ENCODE measurements around the gene PSMA7. TPM values are rescaled to one million over a fixed set of nuclear protein-coding genes. Genes with fewer than 3 reads are reported as not detected.

Gene PSMA7
- total and polyA plus RNA-seq, 5 experiments from 2014 or later = 178 to 473 (median 362) TPM

- peak overlapping the region in 9 of 10 donors; percentile 43 to 94 (median 80) for H3K27ac Mint-ChIP-seq
- no peaks in the 10 kb centered on the region for H3K27me3 Mint-ChIP-seq
- no peaks in the 10 kb centered on the region for H3K9me3 Mint-ChIP-seq
- no peak for ATAC-seq
- H3K4me1 Mint-ChIP-seq = peaks cover 18 to 51% (median 38%) of the 10 kb centered on the region in 4 donors
- no peak overlapping the region for H3K4me3 Mint-ChIP-seq
- no peak for DNase-seq
- POLR2A ChIA-PET = interaction anchor here (0.6 to 2.8 kb wide), 8 partner anchors 9 to 127 kb away, joined by 3 to 10 read pairs (median 4); no protein-coding TSS in a partner anchor
- peaks cover 9 to 74% (median 21%) of the 10 kb centered on the region in 3 donors for H3K36me3 Mint-ChIP-seq
These were observed 5.0 kb downstream of the PSMA7 start for GRCh38 chr20:62138204-62138543.

GRCh38 chr20:62137478-62138203 is 5.6 kb downstream of the PSMA7 start:
- peaks cover 9 to 79% (median 21%) of the 10 kb centered on the region in 3 donors for H3K36me3 Mint-ChIP-seq
- peaks cover 18 to 52% (median 41%) of the 10 kb centered on the region in 4 donors for H3K4me1 Mint-ChIP-seq
- POLR2A ChIA-PET = interaction anchor here (0.6 to 2.8 kb wide), 7 partner anchors 9 to 127 kb away, joined by 3 to 10 read pairs (median 5); no protein-coding TSS in a partner anchor
- peak overlapping the region in 9 of 10 donors; percentile 43 to 94 (median 84) for H3K27ac Mint-ChIP-seq
- no peaks in the 10 kb centered on the region for H3K9me3 Mint-ChIP-seq
- no peak for ATAC-seq
- no peak overlapping the region for H3K4me3 Mint-ChIP-seq
- no peaks in the 10 kb centered on the region for H3K27me3 Mint-ChIP-seq
- DNase-seq = no peak

- POLR2A ChIA-PET = interaction anchor here (1.5 to 3.6 kb wide), 5 partner anchors 12 to 111 kb away, joined by 5 to 44 read pairs (median 10); partner anchors contain the start of genes LSM14B and TAF4
- Mint-ChIP-seq H3K4me1 (peaks cover 23 to 55% (median 44%) of the 10 kb centered on the region in 4 donors), H3K27ac (peak overlapping the region in 9 of 10 donors; percentile 41 to 94 (median 82)), H3K36me3 (peaks cover 9 to 85% (median 21%) of the 10 kb centered on the region in 3 donors), H3K4me3 (no peak overlapping the region), H3K27me3 (no peaks in the 10 kb centered on the region), H3K9me3 (no peaks in the 10 kb centered on the region)
- no peak for ATAC-seq
- no peak for DNase-seq
These were observed 6.2 kb downstream of the PSMA7 start for GRCh38 chr20:62137092-62137384.

GRCh38 chr20:62136283-62137091 is 6.7 kb downstream of the PSMA7 start:
- Mint-ChIP-seq H3K4me3 (no peak overlapping the region), H3K36me3 (peaks cover 9 to 90% (median 21%) of the 10 kb centered on the region in 3 donors), H3K4me1 (peaks cover 25 to 51% (median 41%) of the 10 kb centered on the region in 4 donors), H3K27me3 (no peaks in the 10 kb centered on the region), H3K27ac (peak overlapping the region; percentile 19 to 94 (median 82)), H3K9me3 (no peaks in the 10 kb centered on the region)
- ATAC-seq (peak; percentile 70 to 79), DNase-seq (peak; percentile 61 to 86 (median 70))
- POLR2A ChIA-PET = interaction anchor here (1.2 to 3.6 kb wide), 8 partner anchors 12 to 126 kb away, joined by 3 to 44 read pairs (median 5); partner anchors contain the start of genes LSM14B and TAF4

GRCh38 chr20:62135573-62136266 is 7.5 kb downstream of the PSMA7 start:
- no peak overlapping the region for H3K4me3 Mint-ChIP-seq
- DNase-seq (no peak), ATAC-seq (no peak)
- peaks cover 24 to 50% (median 39%) of the 10 kb centered on the region in 4 donors for H3K4me1 Mint-ChIP-seq
- POLR2A ChIA-PET = interaction anchor here (1.2 to 3.6 kb wide), 9 partner anchors 11 to 125 kb away, joined by 3 to 44 read pairs (median 4); partner anchors contain the start of genes LSM14B and TAF4
- H3K27ac Mint-ChIP-seq = peak overlapping the region in 6 of 10 donors; percentile 19 to 92 (median 70)
- no peaks in the 10 kb centered on the region for H3K27me3 Mint-ChIP-seq
- H3K36me3 Mint-ChIP-seq = peaks cover 9 to 95% (median 20%) of the 10 kb centered on the region in 3 donors
- H3K9me3 Mint-ChIP-seq = no peaks in the 10 kb centered on the region

- H3K36me3 Mint-ChIP-seq = peaks cover 9 to 95% (median 22%) of the 10 kb centered on the region in 3 donors
- H3K27ac Mint-ChIP-seq = peak overlapping the region in 3 of 10 donors; percentile 25 to 79 (median 59)
- no peak for ATAC-seq
- H3K4me3 Mint-ChIP-seq = no peak overlapping the region
- peaks cover 22 to 46% (median 37%) of the 10 kb centered on the region in 4 donors for H3K4me1 Mint-ChIP-seq
- no peaks in the 10 kb centered on the region for H3K9me3 Mint-ChIP-seq
- no peaks in the 10 kb centered on the region for H3K27me3 Mint-ChIP-seq
- DNase-seq = no peak
- POLR2A ChIA-PET = interaction anchor here (1.2 to 3.6 kb wide), 6 partner anchors 11 to 124 kb away, joined by 3 to 44 read pairs (median 5); partner anchors contain the start of genes LSM14B and TAF4
These were observed 8.4 kb downstream of the PSMA7 start for GRCh38 chr20:62134735-62135231.

GRCh38 chr20:62133864-62134263 is 9.3 kb downstream of the PSMA7 start:
- H3K27ac Mint-ChIP-seq = peak overlapping the region in 9 of 10 donors; percentile 57 to 85 (median 68)
- ATAC-seq (peak; percentile 27 to 54), DNase-seq (no peak)
- H3K4me3 Mint-ChIP-seq = peak overlapping the region in 4 of 10 donors; percentile 6 to 29 (median 18)
- peaks cover 25 to 50% (median 42%) of the 10 kb centered on the region in 4 donors for H3K4me1 Mint-ChIP-seq
- H3K27me3 Mint-ChIP-seq = no peaks in the 10 kb centered on the region
- POLR2A ChIA-PET = interaction anchor here (0.6 to 3.6 kb wide), 5 partner anchors 9 to 68 kb away, joined by 4 to 44 read pairs (median 6); partner anchors contain the start of genes LSM14B, PSMA7, SS18L1 and TAF4
- H3K9me3 Mint-ChIP-seq = no peaks in the 10 kb centered on the region
- H3K36me3 Mint-ChIP-seq = peaks cover 9 to 94% (median 24%) of the 10 kb centered on the region in 3 donors

GRCh38 chr20:62133051-62133845 is 9.9 kb downstream of the PSMA7 start:
- DNase-seq = no peak
- Mint-ChIP-seq H3K4me1 (peaks cover 24 to 53% (median 45%) of the 10 kb centered on the region in 4 donors), H3K9me3 (no peaks in the 10 kb centered on the region), H3K36me3 (peaks cover 8 to 94% (median 20%) of the 10 kb centered on the region in 3 donors), H3K27me3 (no peaks in the 10 kb centered on the region), H3K27ac (peak overlapping the region in 7 of 10 donors; percentile 65 to 92 (median 75)), H3K4me3 (peak overlapping the region in 5 of 10 donors; percentile 6 to 55 (median 22))
- no peak for ATAC-seq
- POLR2A ChIA-PET = interaction anchor here (1.0 to 3.6 kb wide), 4 partner anchors 9 to 61 kb away, joined by 6 to 44 read pairs (median 8); partner anchors contain the start of genes LSM14B, PSMA7 and SS18L1

GRCh38 chr20:62132421-62132820 is 10.8 kb downstream of the PSMA7 start:
- Mint-ChIP-seq H3K36me3 (peaks cover 0 to 94% (median 16%) of the 10 kb centered on the region in 3 donors), H3K27ac (peak overlapping the region; percentile 67 to 92 (median 85)), H3K27me3 (no peaks in the 10 kb centered on the region), H3K9me3 (no peaks in the 10 kb centered on the region), H3K4me1 (peaks cover 24 to 53% (median 47%) of the 10 kb centered on the region in 4 donors), H3K4me3 (peak overlapping the region in 8 of 10 donors; percentile 29 to 65 (median 42))
- POLR2A ChIA-PET = interaction anchor here (1.0 to 2.3 kb wide), 3 partner anchors 10 to 60 kb away, joined by 6 to 10 read pairs (median 7); partner anchors contain the start of genes LSM14B, PSMA7 and SS18L1
- DNase-seq (no peak), ATAC-seq (no peak)

GRCh38 chr20:62131560-62132320 is 11.5 kb downstream of the PSMA7 start:
- no peaks in the 10 kb centered on the region for H3K27me3 Mint-ChIP-seq
- peaks cover 0 to 94% (median 14%) of the 10 kb centered on the region in 3 donors for H3K36me3 Mint-ChIP-seq
- H3K27ac Mint-ChIP-seq = peak overlapping the region; percentile 67 to 92 (median 86)
- ATAC-seq (no peak), DNase-seq (no peak)
- POLR2A ChIA-PET = interaction anchor here (1.0 to 2.3 kb wide), 2 partner anchors 9 to 11 kb away, joined by 7 to 10 read pairs; partner anchors contain the start of genes LSM14B, PSMA7 and SS18L1
- H3K9me3 Mint-ChIP-seq = no peaks in the 10 kb centered on the region
- H3K4me1 Mint-ChIP-seq = peaks cover 21 to 55% (median 45%) of the 10 kb centered on the region in 4 donors
- peak overlapping the region in 8 of 10 donors; percentile 3 to 65 (median 51) for H3K4me3 Mint-ChIP-seq

Measured in naive thymus-derived CD8-positive, alpha-beta T cell (primary cell).